ENCODE data around the gene EFEMP1.

- no peak for TF ChIP-seq CTCF (IDR thresholded peaks at IDR 0.05; ENCODE audit: borderline replicate concordance, extremely low read depth, low read length, poor library complexity, severe bottlenecking)
- no peak for TF ChIP-seq EZH2 (IDR thresholded peaks at IDR 0.05; ENCODE audit: borderline replicate concordance, low read depth, low read length, severe bottlenecking)
Measured at GRCh38 chr2:55856936-55857335, 66.6 kb downstream of the EFEMP1 start.

Measured in DND-41 (cell line).